Suprapubic skin (tissue), 4 donors: ENCODE data around the gene PDZD7.

ENCODE experiments used
- EP300 ChIP-seq: sonication (generic); formaldehyde crosslinking; IDR thresholded peaks from one replicate; pipeline ENCODE4 v1.6.1; 2017; ENCODE audit warnings: antibody characterized with exemption
- POLR2A ChIP-seq, 2 donors: fragments of 450-650 bp; IDR thresholded peaks; one replicate each; pipeline ENCODE4 v1.6.1; 2017; ENCODE audit warnings: antibody characterized with exemption in 2 of 2, mild to moderate bottlenecking in 2 of 2, moderate library complexity in 2 of 2
- POLR2AphosphoS5 ChIP-seq, 3 donors: sonication (generic); formaldehyde crosslinking; IDR thresholded peaks; one replicate each; pipeline ENCODE4 v1.6.1; 2017; ENCODE audit warnings: antibody characterized with exemption in 3 of 3
- TF ChIP-seq, protein P1 (sequence below), 2 donors: fragments of 200-600 bp in 1 of 2; fragments of 450-650 bp in 1 of 2; sonication (generic) in 1 of 2; IDR thresholded peaks; one replicate each; pipeline ENCODE4 v1.5.1; 2016 to 2019; ENCODE audit warnings: antibody characterized with exemption in 2 of 2, mild to moderate bottlenecking in 1 of 2, moderate library complexity in 1 of 2

DNA sequence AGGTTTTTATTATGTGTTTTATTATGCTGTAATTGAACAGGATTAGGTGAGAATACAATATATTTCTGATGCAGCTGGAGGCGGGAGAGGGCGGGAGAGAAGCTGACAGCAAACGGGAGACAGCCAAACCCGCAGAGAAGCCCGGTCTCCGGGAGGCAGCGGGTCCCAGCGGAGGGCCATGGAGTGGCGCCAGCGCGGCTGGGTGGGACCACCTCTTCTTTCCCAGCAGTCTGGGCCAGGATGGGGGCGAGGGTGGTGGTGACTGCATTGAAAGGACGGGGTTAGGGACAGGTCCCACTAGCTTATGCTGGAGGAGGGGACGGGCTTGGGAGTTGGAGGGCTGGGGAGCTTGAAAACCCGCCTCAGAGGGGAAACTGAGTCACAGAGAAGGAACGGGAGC lies 16.3 kb upstream of the PDZD7 start:
- TF ChIP-seq, protein P1, sequence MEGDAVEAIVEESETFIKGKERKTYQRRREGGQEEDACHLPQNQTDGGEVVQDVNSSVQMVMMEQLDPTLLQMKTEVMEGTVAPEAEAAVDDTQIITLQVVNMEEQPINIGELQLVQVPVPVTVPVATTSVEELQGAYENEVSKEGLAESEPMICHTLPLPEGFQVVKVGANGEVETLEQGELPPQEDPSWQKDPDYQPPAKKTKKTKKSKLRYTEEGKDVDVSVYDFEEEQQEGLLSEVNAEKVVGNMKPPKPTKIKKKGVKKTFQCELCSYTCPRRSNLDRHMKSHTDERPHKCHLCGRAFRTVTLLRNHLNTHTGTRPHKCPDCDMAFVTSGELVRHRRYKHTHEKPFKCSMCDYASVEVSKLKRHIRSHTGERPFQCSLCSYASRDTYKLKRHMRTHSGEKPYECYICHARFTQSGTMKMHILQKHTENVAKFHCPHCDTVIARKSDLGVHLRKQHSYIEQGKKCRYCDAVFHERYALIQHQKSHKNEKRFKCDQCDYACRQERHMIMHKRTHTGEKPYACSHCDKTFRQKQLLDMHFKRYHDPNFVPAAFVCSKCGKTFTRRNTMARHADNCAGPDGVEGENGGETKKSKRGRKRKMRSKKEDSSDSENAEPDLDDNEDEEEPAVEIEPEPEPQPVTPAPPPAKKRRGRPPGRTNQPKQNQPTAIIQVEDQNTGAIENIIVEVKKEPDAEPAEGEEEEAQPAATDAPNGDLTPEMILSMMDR (IDR thresholded peaks at IDR 0.05), result no peak
- TF ChIP-seq POLR2A (IDR thresholded peaks at IDR 0.05) (no peak), EP300 (no peak), POLR2AphosphoS5 (IDR thresholded peaks at IDR 0.05) (no peak)
